Fibroblast of villous mesenchyme (primary cell): ENCODE measurements around the gene TNFAIP8. TPM values are rescaled to one million over a fixed set of nuclear protein-coding genes. Genes with fewer than 3 reads are reported as not detected.
A peak's percentile ranks its signal among the peaks of the same experiment; 100 is the strongest.

Experiments used
- DNase-seq: peaks from one replicate; pipeline ENCODE4 v3.0.0-alpha.2; 2010; ENCODE audit warnings: low read depth
- H3K4me3 ChIP-seq: 2 replicates; pipeline ENCODE4 v1.5.1; 2011; ENCODE audit warnings: low read depth, mild to moderate bottlenecking, low read length
- CTCF ChIP-seq: IDR thresholded peaks from 2 replicates; pipeline ENCODE4 v1.5.1; 2012; ENCODE audit warnings: low read depth, mild to moderate bottlenecking, low read length; ENCODE audit not compliant: insufficient read depth
- total RNA-seq: library from RNA; depleted of rRNA; stranded (reverse); fragments of >200 nt; gene quantifications from 2 replicates; pipeline ENCODE4 v1.2.3, GENCODE V29; 2012

Gene TNFAIP8
- total RNA-seq, result 12.1 and 17.4 TPM in 2 replicates

DNA sequence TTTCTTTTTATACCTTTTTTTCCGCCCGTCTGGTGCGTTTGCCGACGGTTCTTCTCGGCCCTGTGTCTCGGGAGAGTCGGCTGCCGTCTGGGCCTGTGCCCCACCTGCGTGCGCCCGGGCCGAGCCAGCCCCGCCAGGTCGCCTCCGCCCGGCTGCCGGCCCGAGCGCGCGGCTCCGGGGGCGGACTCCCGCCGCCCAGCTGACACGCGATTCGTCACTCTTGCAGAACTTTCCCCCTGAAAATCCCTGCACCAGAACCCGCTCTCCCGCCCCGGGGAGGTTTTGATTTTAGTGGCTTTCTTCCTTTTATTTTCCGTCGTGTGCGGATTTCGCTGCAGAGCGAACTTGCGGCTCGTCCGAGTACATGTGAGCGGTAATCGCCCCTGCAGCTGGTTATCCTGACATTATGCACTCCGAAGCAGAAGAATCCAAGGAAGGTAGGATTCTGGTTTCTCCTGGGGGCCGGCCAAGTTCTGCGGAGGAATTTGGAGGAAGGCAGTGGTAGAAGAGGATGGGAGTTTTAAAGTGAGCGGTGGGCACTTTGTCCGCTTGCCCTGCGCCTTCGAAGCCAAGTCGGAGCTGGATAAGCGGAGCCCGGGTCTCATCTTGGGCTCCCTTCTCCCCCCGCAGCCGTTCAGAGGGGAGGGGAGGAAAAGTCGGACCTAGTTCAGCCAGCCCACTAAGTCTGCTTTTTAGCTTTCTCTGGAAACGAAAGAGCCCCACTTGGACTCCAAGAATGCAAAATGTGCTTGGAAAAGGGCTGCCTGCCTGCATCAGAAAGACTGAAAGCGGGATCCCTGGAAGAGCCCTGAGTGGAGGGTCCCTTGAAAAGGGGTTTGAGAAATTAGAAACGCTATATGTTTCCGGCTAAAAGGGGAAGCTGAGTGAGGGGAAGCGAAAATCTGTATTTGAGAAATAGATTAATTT lies at the start of gene TNFAIP8:
Gene TNFAIP8 (plus strand): TSS at position 335 of the 927 bp plus-strand sequence. CDS start 72 bp downstream, at position 407.
- DNase-seq, result peak; percentile 54
- TF ChIP-seq CTCF, result no peak

DNA sequence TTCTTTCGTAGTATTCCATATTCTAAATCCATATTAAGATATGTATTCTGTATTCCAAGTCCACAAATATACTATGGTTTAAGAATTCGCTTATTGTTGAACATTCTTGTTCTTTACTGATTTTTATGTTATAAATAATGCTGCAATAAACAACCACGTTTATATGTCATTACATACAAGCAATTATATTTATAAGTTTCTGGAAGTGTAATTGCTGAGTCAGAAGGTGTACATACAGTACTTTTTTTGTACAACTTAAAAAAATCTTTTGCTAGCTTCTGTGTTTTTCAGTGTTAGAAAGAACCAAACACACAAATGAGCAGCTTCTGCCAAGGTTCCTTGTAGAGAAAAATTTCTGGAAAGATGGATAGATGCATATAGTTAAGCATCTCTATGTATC lies 48.6 kb upstream of the TNFAIP8 start:
- no peak for TF ChIP-seq CTCF
- H3K4me3 ChIP-seq, result no peak overlapping the region
- no peak for DNase-seq

More for the DNA sequence above, at the start of gene TNFAIP8:
- H3K4me3 ChIP-seq, result peak within 1 kb of the TSS; percentile 68

DNA sequence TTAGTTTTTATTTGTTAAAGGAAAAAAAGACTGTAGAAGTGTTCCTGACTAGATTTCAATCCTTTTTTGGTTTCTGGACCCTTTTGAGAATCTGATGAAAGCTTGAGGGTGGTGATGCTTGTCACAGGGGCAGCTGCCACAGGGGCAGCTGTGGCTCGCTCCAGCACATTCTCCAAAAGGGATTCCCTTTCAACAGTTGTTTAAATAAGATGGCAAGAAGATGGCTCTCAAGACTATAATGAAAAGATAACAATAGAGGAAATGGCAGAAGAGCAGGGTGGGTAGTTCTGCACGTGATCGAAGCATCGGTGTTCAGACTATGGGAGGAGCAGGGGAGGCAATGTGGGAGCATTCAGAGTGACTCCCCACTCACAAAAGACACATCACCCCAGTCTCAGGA lies 46.5 kb upstream of the TNFAIP8 start:
- no peak overlapping the region for H3K4me3 ChIP-seq
- no peak for TF ChIP-seq CTCF
- no peak for DNase-seq

- no peak for TF ChIP-seq CTCF
- H3K4me3 ChIP-seq, result no peak overlapping the region
- no peak for DNase-seq
These were observed 44.1 kb upstream of the TNFAIP8 start for GRCh38 chr5:119311688-119312087.

- H3K4me3 ChIP-seq, result no peak overlapping the region
- no peak for DNase-seq
- TF ChIP-seq CTCF, result no peak
These were observed 43.4 kb upstream of the TNFAIP8 start for GRCh38 chr5:119312403-119312802.

- H3K4me3 ChIP-seq, result no peak overlapping the region
- TF ChIP-seq CTCF, result no peak
These were observed 42.6 kb upstream of the TNFAIP8 start for GRCh38 chr5:119313197-119313596.

More at GRCh38 chr5:119313197-119313596, 42.6 kb upstream of the TNFAIP8 start:
- DNase-seq, result no peak
